Loucy (cell line): ENCODE measurements around the gene MED17.

Experiments used
- CTCF ChIP-seq: fragments of 200-600 bp; sonication (generic); conservative IDR thresholded peaks from 2 replicates; pipeline ENCODE4 v1.5.1; 2014; ENCODE audit warnings: mild to moderate bottlenecking, antibody characterized with exemption, low read length
- EZH2phosphoT487 ChIP-seq: fragments of 200-600 bp; IDR thresholded peaks from 2 replicates; pipeline ENCODE4 v1.6.1; 2018; ENCODE audit warnings: antibody characterized with exemption, mild to moderate bottlenecking, moderate library complexity, borderline replicate concordance

- TF ChIP-seq CTCF (no peak), EZH2phosphoT487 (no peak)
Measured at GRCh38 chr11:93814966-93815633, 31.0 kb downstream of the MED17 start.
